ENCODE measurements around the gene PLXNA4. TPM values are rescaled to one million over a fixed set of nuclear protein-coding genes. Genes with fewer than 3 reads are reported as not detected.
"Not testable (repeated sequence)": the region's sequence is repeated elsewhere in the genome, so short reads cannot be mapped to it uniquely, and the experiment has no call there.

PLXNA4 gene
- total and polyA plus RNA-seq, 2 donors: 1.6 to 6.5 TPM

GRCh38 chr7:132400561-132401142 is 175.6 kb downstream of the PLXNA4 start:
- WGBS: 70% methylated on average over 10 of the region's 10 CpGs
- Histone ChIP-seq H3K36me3 (ENCODE audit: insufficient read depth) (no peaks in the 10 kb centered on the region), H3K27ac (ENCODE audit: low read depth) (no peak overlapping the region), H3K4me1 (ENCODE audit: insufficient read depth) (no peaks in the 10 kb centered on the region), H3K4me3 (ENCODE audit: low read depth, low read length) (no peak overlapping the region)
- no peak for DNase-seq (ENCODE audit: extremely low spot score)

GRCh38 chr7:132399367-132399766 is 176.9 kb downstream of the PLXNA4 start:
- Histone ChIP-seq H3K4me1 (ENCODE audit: insufficient read depth) (no peaks in the 10 kb centered on the region), H3K27ac (ENCODE audit: low read depth) (no peak overlapping the region), H3K4me3 (ENCODE audit: low read depth, low read length) (no peak overlapping the region), H3K36me3 (ENCODE audit: insufficient read depth) (no peaks in the 10 kb centered on the region)
- no peak for DNase-seq (ENCODE audit: extremely low spot score)
- WGBS: 95% methylated on average over 4 of the region's 4 CpGs

DNA sequence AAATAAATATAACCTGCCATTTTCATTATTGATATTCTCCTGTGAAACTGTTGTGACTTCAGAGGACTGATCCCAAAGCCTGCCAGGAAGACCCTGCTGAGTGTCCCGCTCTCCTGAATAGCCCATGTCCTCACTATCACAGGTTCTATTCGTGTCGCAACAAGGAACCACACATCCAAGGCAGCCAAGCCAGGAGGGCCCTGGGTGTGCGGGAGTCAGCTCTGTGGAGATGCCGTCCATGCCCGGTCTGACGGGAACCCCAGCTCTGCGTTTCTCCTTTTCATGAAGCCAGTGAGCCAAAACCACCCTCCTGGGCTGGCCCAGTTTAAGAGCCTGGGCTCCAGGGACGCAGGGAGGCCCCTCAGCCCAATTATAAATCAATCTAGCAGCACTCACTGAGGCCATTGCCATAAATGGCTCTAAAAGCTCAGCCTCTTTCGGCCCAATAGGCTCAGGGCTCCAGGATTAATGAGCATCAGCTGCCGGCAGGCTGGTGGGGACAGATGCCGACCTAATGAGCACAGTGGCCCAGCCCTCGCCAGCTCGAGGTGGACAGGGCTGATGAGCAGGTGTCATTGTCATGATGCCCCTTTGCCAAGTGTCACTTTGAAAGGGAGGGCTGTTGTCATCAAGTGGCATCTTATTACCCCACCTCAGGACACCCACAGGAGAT is 177.9 kb downstream of the PLXNA4 start:
- no peak overlapping the region for H3K27ac ChIP-seq (ENCODE audit: low read depth)
- H3K4me3 ChIP-seq (ENCODE audit: low read depth, low read length): no peak overlapping the region
- no peaks in the 10 kb centered on the region for H3K4me1 ChIP-seq (ENCODE audit: insufficient read depth)
- 82% methylated on average over 14 of the region's 14 CpGs for WGBS
- H3K36me3 ChIP-seq (ENCODE audit: insufficient read depth): no peaks in the 10 kb centered on the region
- no peak for DNase-seq (ENCODE audit: extremely low spot score)

DNA sequence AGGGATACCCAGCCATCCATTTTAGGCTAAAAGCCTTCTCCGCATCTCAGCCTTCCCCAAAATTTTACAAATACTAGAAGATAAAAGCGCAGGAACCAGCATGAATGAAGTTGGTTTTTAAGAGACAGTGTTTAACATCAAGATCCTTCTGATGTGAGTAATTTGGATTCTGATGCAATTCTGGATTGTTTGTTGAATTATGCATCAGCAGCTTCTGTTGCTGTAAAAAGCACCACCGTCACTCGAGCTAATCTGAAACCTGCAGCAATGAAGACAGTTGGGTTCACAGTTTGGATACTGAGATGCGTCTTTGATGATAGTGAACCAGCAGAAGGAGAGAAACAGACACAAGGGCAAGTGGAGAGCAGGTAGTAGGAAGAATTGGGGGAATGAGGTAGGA is 179.2 kb downstream of the PLXNA4 start:
- Histone ChIP-seq H3K36me3 (ENCODE audit: insufficient read depth) (no peaks in the 10 kb centered on the region), H3K4me1 (ENCODE audit: insufficient read depth) (no peaks in the 10 kb centered on the region), H3K27ac (ENCODE audit: low read depth) (no peak overlapping the region), H3K4me3 (ENCODE audit: low read depth, low read length) (no peak overlapping the region)
- DNase-seq (ENCODE audit: extremely low spot score): no peak
- WGBS: 93% methylated on average over 5 of the region's 5 CpGs

DNA sequence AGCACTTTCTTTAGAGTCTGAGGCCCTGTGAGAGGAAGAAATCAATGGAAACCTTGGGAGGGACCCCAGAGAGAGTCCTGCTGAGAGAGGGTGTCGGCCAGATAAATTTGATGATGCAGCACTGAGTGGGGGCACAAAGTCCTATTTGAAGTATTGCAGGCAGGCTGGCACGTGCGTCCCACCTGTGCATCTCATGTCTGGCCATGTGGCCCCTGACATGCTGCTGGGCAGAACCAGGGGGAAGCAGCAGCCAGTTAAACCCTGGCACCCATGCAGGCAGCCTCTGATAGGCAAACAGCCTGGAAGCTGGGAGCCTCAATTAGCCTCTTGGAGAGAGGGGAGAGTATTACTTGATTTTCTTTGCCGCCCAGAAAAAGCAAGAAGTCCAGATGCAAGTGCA is 180.9 kb downstream of the PLXNA4 start:
- Histone ChIP-seq H3K4me3 (ENCODE audit: low read depth, low read length) (no peak overlapping the region), H3K4me1 (ENCODE audit: insufficient read depth) (no peaks in the 10 kb centered on the region), H3K36me3 (ENCODE audit: insufficient read depth) (no peaks in the 10 kb centered on the region), H3K27ac (ENCODE audit: low read depth) (no peak overlapping the region)
- WGBS: 89% methylated on average over 4 of the region's 4 CpGs
- DNase-seq (ENCODE audit: extremely low spot score): no peak

- Histone ChIP-seq H3K27ac (ENCODE audit: low read depth) (no peak overlapping the region), H3K4me1 (ENCODE audit: insufficient read depth) (no peaks in the 10 kb centered on the region), H3K4me3 (ENCODE audit: low read depth, low read length) (no peak overlapping the region), H3K36me3 (ENCODE audit: insufficient read depth) (no peaks in the 10 kb centered on the region)
- DNase-seq (ENCODE audit: extremely low spot score): no peak
- 87% methylated on average over 7 of the region's 7 CpGs for WGBS
These were observed 181.7 kb downstream of the PLXNA4 start for GRCh38 chr7:132394283-132395198.

- Histone ChIP-seq H3K36me3 (ENCODE audit: insufficient read depth) (no peaks in the 10 kb centered on the region), H3K4me3 (ENCODE audit: low read depth, low read length) (no peak overlapping the region), H3K4me1 (ENCODE audit: insufficient read depth) (no peaks in the 10 kb centered on the region), H3K27ac (ENCODE audit: low read depth) (no peak overlapping the region)
- WGBS: 42% methylated on average over 9 of the region's 9 CpGs
- no peak for DNase-seq (ENCODE audit: extremely low spot score)
These were observed 182.4 kb downstream of the PLXNA4 start for GRCh38 chr7:132393789-132394261.

DNA sequence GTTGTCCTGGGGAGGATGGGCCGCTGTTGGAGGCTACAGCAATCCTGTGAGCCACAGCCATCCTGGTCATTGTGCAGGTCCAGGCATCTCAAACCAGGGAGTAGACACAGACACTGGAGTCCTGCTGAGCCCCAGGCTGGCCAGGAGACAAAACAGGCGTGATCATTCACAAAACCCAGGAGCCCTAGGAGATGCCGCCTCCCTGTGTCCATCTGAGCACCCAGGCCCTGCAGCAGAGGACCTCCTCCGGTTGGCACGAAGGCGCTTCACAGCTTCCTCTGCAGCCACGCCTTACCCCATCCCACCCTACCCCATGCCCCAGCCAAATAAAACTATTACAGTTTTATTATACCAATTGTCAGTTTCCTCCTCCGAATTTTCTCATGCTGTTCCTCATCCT is 183.6 kb downstream of the PLXNA4 start:
- H3K36me3 ChIP-seq (ENCODE audit: insufficient read depth): no peaks in the 10 kb centered on the region
- no peak for DNase-seq (ENCODE audit: extremely low spot score)
- no peaks in the 10 kb centered on the region for H3K4me1 ChIP-seq (ENCODE audit: insufficient read depth)
- no peak overlapping the region for H3K4me3 ChIP-seq (ENCODE audit: low read depth, low read length)
- WGBS: 95% methylated on average over 8 of the region's 8 CpGs
- H3K27ac ChIP-seq (ENCODE audit: low read depth): no peak overlapping the region

DNA sequence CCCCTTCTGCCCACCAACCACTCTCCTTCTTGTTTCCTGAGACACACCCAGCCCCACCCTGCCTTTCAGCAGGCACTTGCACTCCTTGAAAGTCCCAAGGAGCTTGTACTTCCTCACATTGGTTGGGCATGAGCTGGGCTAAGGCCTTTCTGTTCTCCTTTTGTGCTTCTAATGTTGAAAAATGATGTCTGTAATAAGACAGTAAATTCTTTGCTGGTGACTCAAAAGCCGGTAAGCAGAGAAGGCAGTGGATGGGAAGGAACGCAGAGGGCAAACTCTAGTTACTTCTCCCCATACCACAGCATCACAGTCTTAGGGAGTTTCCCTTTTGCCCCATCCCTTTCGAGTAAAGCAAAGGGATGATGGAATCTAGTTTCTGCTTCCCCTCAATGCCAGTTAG is 185.6 kb downstream of the PLXNA4 start:
- 46% methylated on average over 3 of the region's 3 CpGs for WGBS
- Histone ChIP-seq H3K4me1 (ENCODE audit: insufficient read depth) (no peaks in the 10 kb centered on the region), H3K36me3 (ENCODE audit: insufficient read depth) (no peaks in the 10 kb centered on the region), H3K4me3 (ENCODE audit: low read depth, low read length) (no peak overlapping the region), H3K27ac (ENCODE audit: low read depth) (no peak overlapping the region)
- no peak for DNase-seq (ENCODE audit: extremely low spot score)

GRCh38 chr7:132390049-132390448 is 186.2 kb downstream of the PLXNA4 start:
- DNase-seq (ENCODE audit: extremely low spot score); H3K36me3 ChIP-seq (ENCODE audit: insufficient read depth); H3K27ac ChIP-seq (ENCODE audit: low read depth); H3K4me1 ChIP-seq (ENCODE audit: insufficient read depth); H3K4me3 ChIP-seq (ENCODE audit: low read depth, low read length): not testable (repeated sequence)
- WGBS: 97% methylated on average over 4 of the region's 4 CpGs

DNA sequence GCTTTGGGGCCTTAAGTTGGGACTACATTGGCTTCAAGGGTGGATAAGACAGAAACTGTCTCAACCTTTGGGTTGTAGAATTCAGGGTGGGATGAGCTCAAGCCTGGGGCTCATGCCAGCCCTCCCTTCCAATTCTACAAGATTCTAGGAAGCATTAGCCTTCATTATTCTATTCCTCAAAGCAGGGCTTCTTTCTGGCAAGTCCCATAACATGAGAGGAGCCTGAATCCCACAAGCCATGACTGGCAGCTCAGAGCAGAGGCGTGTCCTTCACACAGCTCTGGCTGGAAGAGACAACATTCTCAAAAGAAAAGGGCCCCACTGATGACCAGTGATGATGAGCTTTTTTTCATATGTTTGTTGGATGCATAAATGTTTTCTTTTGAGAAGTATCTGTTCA is 187.6 kb downstream of the PLXNA4 start:
- no peak for DNase-seq (ENCODE audit: extremely low spot score)
- Histone ChIP-seq H3K27ac (ENCODE audit: low read depth) (no peak overlapping the region), H3K4me1 (ENCODE audit: insufficient read depth) (no peaks in the 10 kb centered on the region), H3K4me3 (ENCODE audit: low read depth, low read length) (no peak overlapping the region), H3K36me3 (ENCODE audit: insufficient read depth) (no peaks in the 10 kb centered on the region)
- 87% methylated on average over 1 of the region's 1 CpG for WGBS

DNA sequence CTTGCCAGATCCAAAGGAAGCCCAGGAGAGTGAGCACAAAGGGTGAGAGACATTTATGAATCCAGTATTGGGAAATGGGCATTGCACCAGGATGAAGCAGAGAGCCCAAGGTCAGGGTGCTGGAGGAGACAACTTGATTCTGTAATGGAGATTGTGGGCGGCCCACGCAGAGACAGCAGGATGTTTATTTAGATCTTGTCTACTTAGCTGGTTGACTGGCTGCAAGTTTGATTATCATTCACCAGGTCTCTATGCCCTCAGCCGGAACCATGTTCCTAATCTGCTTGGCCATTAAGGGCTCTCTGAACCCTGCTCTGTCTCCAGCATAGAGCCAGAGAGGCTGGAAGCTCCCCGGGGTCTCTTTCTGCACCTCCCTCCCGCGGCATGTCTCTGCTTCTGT is 188.7 kb downstream of the PLXNA4 start:
- no peak overlapping the region for H3K4me3 ChIP-seq (ENCODE audit: low read depth, low read length)
- no peaks in the 10 kb centered on the region for H3K36me3 ChIP-seq (ENCODE audit: insufficient read depth)
- DNase-seq (ENCODE audit: extremely low spot score): no peak
- 76% methylated on average over 6 of the region's 6 CpGs for WGBS
- H3K4me1 ChIP-seq (ENCODE audit: insufficient read depth): no peaks in the 10 kb centered on the region
- no peak overlapping the region for H3K27ac ChIP-seq (ENCODE audit: low read depth)

DNA sequence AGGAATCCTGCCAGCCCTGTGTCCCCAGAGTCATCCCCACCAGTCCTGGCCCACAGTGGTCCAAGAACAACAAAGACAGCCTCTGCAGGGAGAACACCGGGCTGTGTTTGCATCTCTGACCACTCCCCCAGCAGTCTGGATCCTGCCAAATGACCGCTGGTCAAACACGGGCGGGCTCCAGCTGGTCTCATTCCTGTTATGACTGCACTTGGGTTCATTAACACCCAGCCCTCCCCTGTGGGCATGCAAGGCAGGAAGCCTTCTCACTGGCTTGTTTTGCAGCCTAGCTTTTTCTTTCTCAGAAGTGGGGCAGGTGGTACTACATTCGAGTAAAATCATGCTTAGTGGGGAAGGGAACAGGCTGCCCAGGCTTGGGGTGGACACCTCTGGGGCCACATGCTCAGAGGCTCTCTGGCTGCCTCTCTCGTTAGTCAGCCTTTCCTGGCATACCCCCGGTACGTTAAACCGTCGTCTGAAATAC is 190.0 kb downstream of the PLXNA4 start:
- no peak overlapping the region for H3K4me3 ChIP-seq (ENCODE audit: low read depth, low read length)
- H3K36me3 ChIP-seq (ENCODE audit: insufficient read depth): no peaks in the 10 kb centered on the region
- 40% methylated on average over 10 of the region's 10 CpGs for WGBS
- DNase-seq (ENCODE audit: extremely low spot score): no peak
- no peak overlapping the region for H3K27ac ChIP-seq (ENCODE audit: low read depth)
- no peaks in the 10 kb centered on the region for H3K4me1 ChIP-seq (ENCODE audit: insufficient read depth)

DNA sequence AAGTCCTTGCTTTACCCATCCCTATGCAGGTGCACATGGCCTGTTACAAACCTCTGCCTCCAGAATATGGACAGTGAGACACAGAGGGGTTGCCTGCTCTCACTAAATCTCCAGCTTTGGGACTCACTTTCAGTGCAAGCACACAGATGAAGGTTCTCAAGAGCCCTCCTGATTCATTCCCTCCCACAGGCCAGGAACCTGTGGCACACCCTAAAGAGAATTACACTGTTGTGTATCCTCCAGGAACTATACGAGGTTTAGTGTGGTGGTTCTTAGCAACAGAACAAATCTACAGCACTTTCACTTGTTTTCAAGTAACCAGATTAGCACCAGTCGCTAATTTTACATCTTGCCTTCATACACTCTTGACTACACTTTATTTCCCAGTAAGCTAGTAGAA is 192.3 kb downstream of the PLXNA4 start:
- 88% methylated on average over 2 of the region's 2 CpGs for WGBS
- no peaks in the 10 kb centered on the region for H3K4me1 ChIP-seq (ENCODE audit: insufficient read depth)

More for the DNA sequence above, 192.3 kb downstream of the PLXNA4 start:
- H3K36me3 ChIP-seq (ENCODE audit: insufficient read depth): no peaks in the 10 kb centered on the region
- no peak for DNase-seq (ENCODE audit: extremely low spot score)
- no peak overlapping the region for H3K4me3 ChIP-seq (ENCODE audit: low read depth, low read length)
- H3K27ac ChIP-seq (ENCODE audit: low read depth): no peak overlapping the region

Measured in urinary bladder (tissue), 4 donors.